Heart left ventricle (tissue), 13 donors: ENCODE measurements around the gene CREG1.

Source experiments
- POLR2A ChIP-seq, 2 donors: fragments of 450-650 bp; IDR thresholded peaks; one replicate each; pipeline ENCODE4 v1.6.1; 2017; ENCODE audit warnings: antibody characterized with exemption in 2 of 2, mild to moderate bottlenecking in 2 of 2, moderate library complexity in 2 of 2
- TF ChIP-seq, protein P1 (sequence below), 12 donors: fragments of 200-600 bp; sonication (generic) in 4 of 12; IDR thresholded peaks; one replicate each; pipeline versions ENCODE4 v1.5.0 to v1.8.0; 2018 to 2022; ENCODE audit warnings: antibody characterized with exemption in 12 of 12, mild to moderate bottlenecking in 5 of 12
- donor health status: ischemic (EF 13 %, LVEDD 7.1; RV severe dilation, severe dysfunction).
- donor health status: DM: no; HTN: yes; CAD: no.
- donor health status: DM: no; HTN: no; CAD: no.
- donor health status: ischemic (EF 25% LVEDD 6.9; RV normal size, moderate dysfunction).
- donor health status: ischemic (EF 25% LVEDD 5.7; RV mildly dilated, moderate dysfunction).
- donor health status: ischemic (EF 35%, LVEDD 5.7; RV mildly dilated, moderate dysfunction).
- donor health status: nonischemic (EF 11% LVEDD 7.7; RV severe dilation, severe dysfunction).
- donor health status: DM: yes; HTN: yes; CAD: no.
- donor health status: PGD.
- donor health status: ischemic (EF 29% LVEDD 5.4; RV normal size, mild dysfunction).
- donor health status: nonischemic (EF 23%, LVEDD 6.1; RV moderate dilation, normal function).

DNA sequence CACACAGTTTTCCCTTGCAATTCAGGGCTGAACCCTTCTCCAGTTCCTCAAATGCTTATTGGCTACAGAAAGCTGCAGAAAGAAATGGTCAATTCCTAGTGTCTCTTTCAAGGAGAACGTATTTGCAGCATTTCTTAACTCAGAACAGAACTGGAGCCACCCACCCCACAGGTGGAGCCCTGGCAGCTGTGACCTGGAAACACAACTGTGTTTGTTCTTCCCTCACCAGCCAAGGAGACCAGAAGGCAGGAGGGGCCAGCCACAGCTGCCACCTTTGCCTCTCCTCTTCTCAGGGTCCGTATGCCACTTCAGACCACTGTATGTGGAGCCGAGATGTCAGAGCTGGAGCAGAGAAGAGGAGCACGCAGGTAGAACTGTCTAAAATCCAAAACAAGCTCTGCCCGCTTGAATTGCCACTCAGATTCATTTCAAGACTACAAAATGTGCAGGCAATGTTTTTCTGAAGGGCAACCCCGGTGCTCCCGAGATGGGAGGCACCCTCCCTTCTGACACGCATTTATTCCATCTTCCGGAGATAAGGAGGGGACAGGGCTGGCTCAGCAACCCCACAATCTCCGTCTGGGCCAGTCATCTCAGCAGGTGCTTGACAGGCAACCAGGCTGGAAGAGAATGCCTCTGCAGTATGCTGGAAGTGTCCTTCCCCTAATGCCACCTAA lies 51.9 kb downstream of the CREG1 start:
- TF ChIP-seq, protein P1, sequence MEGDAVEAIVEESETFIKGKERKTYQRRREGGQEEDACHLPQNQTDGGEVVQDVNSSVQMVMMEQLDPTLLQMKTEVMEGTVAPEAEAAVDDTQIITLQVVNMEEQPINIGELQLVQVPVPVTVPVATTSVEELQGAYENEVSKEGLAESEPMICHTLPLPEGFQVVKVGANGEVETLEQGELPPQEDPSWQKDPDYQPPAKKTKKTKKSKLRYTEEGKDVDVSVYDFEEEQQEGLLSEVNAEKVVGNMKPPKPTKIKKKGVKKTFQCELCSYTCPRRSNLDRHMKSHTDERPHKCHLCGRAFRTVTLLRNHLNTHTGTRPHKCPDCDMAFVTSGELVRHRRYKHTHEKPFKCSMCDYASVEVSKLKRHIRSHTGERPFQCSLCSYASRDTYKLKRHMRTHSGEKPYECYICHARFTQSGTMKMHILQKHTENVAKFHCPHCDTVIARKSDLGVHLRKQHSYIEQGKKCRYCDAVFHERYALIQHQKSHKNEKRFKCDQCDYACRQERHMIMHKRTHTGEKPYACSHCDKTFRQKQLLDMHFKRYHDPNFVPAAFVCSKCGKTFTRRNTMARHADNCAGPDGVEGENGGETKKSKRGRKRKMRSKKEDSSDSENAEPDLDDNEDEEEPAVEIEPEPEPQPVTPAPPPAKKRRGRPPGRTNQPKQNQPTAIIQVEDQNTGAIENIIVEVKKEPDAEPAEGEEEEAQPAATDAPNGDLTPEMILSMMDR (IDR thresholded peaks at IDR 0.05), result no peak
- no peak for TF ChIP-seq POLR2A (IDR thresholded peaks at IDR 0.05)
